ENCODE results near the gene TOB1. TPM values are rescaled to one million over a fixed set of nuclear protein-coding genes. Genes with fewer than 3 reads are reported as not detected.

Gene TOB1
- total RNA-seq, 4 donors from 2014 or later, result 28.1 to 46.4 (median 31.1) TPM

DNA sequence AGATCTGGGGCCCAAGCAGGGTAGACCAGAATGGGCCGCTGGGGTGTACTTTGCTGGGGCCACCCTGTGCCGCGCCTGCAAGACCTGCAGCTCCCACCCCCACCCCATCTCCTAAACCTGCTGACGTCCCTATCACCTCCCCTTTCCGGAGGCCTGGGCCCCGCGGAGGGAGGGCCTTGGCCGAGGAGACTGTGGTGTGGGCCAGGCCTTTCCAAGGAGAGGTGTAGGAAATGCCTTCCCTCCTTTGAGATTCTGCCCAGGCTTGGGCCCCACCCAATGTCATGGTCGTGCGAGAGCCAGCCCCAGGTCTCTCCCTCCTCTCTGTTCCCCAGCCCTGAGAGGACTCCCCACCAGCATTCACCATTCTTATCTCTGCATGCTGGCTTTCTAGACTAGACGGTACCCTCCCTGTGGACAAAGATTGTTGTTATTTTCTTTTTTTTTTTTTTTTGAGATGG is 34.7 kb downstream of the TOB1 start:
- 62 to 69% methylated on average over 11 of the region's 11 CpGs for WGBS, 2 donors
- no peaks in the 10 kb centered on the region for H3K27me3 ChIP-seq
- peaks cover 15 to 32% of the 10 kb centered on the region in 2 donors for H3K4me1 ChIP-seq
- no peak for TF ChIP-seq POLR2A (IDR thresholded peaks at IDR 0.05)
- TF ChIP-seq, protein P1, sequence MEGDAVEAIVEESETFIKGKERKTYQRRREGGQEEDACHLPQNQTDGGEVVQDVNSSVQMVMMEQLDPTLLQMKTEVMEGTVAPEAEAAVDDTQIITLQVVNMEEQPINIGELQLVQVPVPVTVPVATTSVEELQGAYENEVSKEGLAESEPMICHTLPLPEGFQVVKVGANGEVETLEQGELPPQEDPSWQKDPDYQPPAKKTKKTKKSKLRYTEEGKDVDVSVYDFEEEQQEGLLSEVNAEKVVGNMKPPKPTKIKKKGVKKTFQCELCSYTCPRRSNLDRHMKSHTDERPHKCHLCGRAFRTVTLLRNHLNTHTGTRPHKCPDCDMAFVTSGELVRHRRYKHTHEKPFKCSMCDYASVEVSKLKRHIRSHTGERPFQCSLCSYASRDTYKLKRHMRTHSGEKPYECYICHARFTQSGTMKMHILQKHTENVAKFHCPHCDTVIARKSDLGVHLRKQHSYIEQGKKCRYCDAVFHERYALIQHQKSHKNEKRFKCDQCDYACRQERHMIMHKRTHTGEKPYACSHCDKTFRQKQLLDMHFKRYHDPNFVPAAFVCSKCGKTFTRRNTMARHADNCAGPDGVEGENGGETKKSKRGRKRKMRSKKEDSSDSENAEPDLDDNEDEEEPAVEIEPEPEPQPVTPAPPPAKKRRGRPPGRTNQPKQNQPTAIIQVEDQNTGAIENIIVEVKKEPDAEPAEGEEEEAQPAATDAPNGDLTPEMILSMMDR (IDR thresholded peaks at IDR 0.05), result no peak
- intact Hi-C loops (cut with DNase I), result loop anchor here (5.0 kb wide), 1 partner anchor 209 kb away; no protein-coding TSS in a partner anchor
- no peak overlapping the region for H3K27ac ChIP-seq
- H3K4me3 ChIP-seq (replicated peaks in 1 of 3), result no peak overlapping the region
- no peak for DNase-seq
- H3K9me3 ChIP-seq, result no peaks in the 10 kb centered on the region
- H3K36me3 ChIP-seq, result no peaks in the 10 kb centered on the region

DNA sequence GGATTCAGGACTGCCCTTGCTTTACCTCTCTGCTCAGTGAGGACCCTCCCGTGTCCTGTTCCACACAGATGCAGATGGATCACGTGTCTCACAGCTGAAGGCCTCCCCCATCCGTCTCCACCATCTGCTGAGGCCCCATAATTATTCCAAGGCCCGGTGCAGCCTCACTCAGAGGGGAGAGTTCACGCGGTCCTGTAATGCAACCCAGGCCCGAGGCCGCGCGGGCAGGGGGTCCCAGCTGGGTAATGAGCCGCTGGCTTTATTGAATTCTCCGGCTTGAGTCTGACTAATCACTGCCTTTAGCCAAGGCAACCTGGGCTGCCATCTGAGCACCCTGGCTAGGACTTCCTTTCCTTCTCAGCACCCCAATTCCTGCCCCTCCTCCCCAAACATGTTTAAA is 35.2 kb downstream of the TOB1 start:
- WGBS, 2 donors, result 88 to 91% methylated on average over 5 to 12 of the region's 12 CpGs
- no peaks in the 10 kb centered on the region for H3K27me3 ChIP-seq
- H3K9me3 ChIP-seq, result no peaks in the 10 kb centered on the region
- H3K4me3 ChIP-seq (replicated peaks in 1 of 3), result no peak overlapping the region
- no peak overlapping the region for H3K27ac ChIP-seq
- intact Hi-C loops (cut with DNase I), result loop anchor here (5.0 kb wide), 1 partner anchor 209 kb away; no protein-coding TSS in a partner anchor
- no peaks in the 10 kb centered on the region for H3K36me3 ChIP-seq
- no peak for DNase-seq
- TF ChIP-seq, protein P1 (IDR thresholded peaks at IDR 0.05), result no peak
- TF ChIP-seq POLR2A (IDR thresholded peaks at IDR 0.05), result no peak
- peaks cover 15 to 32% of the 10 kb centered on the region in 2 donors for H3K4me1 ChIP-seq

DNA sequence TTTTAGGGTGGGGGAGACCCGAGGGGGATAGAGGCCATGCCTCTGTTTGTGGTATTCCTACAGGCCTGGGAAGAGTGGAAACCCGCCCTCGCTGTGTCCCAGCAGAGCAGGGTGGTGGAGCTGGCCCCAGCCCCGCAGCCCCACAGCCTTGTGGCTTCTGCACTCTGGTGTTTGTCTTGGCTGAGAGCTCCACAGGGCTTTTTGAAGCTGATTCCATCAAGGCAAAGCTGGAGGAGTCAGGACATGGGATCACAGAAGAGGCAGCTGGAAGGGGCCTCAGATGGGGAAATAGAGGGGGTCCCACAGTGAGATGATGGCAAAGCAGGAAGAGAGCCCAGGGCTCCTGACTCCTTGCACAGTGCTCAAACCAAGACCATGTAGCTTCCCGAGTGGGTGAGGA is 35.8 kb downstream of the TOB1 start:
- WGBS, 2 donors, result 68 to 77% methylated on average over 5 of the region's 5 CpGs

DNA sequence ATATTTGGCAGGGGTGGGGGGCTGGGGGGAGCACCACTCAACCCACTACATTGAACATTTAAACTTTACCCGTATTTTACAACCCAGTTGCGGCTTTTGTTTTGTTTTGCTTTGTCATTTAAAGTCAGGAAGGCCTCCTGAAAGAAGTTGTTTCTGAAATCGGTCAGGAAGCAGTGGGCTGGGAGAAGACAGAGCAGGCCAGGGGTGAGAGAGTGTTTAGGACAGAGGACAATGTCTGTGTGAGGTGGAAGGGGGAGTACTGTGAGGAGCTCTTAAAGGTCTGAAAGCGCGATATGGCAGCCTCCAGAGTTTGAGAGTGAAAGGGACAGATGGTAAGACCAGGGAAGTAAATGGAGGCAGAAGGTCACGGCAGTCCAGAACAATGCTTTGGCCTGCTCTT is 36.8 kb downstream of the TOB1 start:
- no peaks in the 10 kb centered on the region for H3K9me3 ChIP-seq
- intact Hi-C loops (cut with DNase I), result no loop called here
- 82 to 85% methylated on average over 6 of the region's 6 CpGs for WGBS, 2 donors
- peaks cover 10 to 16% of the 10 kb centered on the region in 2 donors for H3K4me1 ChIP-seq
- TF ChIP-seq, protein P1 (IDR thresholded peaks at IDR 0.05), result no peak
- H3K27me3 ChIP-seq, result no peaks in the 10 kb centered on the region
- no peak overlapping the region for H3K4me3 ChIP-seq (replicated peaks in 1 of 3)
- DNase-seq, result no peak
- H3K36me3 ChIP-seq, result no peaks in the 10 kb centered on the region
- peak overlapping the region in 2 of 3 donors; percentile 61 to 77 for H3K27ac ChIP-seq

More for the DNA sequence above, 35.8 kb downstream of the TOB1 start:
- no peaks in the 10 kb centered on the region for H3K9me3 ChIP-seq
- H3K27ac ChIP-seq, result no peak overlapping the region
- no peak for DNase-seq
- no peak overlapping the region for H3K4me3 ChIP-seq (replicated peaks in 1 of 3)
- intact Hi-C loops (cut with DNase I), result loop anchor here (5.0 kb wide), 1 partner anchor 208 kb away; no protein-coding TSS in a partner anchor
- no peaks in the 10 kb centered on the region for H3K36me3 ChIP-seq
- peaks cover 13 to 26% of the 10 kb centered on the region in 2 donors for H3K4me1 ChIP-seq
- no peak for TF ChIP-seq POLR2A (IDR thresholded peaks at IDR 0.05)
- TF ChIP-seq, protein P1 (IDR thresholded peaks at IDR 0.05), result no peak
- H3K27me3 ChIP-seq, result no peaks in the 10 kb centered on the region

DNA sequence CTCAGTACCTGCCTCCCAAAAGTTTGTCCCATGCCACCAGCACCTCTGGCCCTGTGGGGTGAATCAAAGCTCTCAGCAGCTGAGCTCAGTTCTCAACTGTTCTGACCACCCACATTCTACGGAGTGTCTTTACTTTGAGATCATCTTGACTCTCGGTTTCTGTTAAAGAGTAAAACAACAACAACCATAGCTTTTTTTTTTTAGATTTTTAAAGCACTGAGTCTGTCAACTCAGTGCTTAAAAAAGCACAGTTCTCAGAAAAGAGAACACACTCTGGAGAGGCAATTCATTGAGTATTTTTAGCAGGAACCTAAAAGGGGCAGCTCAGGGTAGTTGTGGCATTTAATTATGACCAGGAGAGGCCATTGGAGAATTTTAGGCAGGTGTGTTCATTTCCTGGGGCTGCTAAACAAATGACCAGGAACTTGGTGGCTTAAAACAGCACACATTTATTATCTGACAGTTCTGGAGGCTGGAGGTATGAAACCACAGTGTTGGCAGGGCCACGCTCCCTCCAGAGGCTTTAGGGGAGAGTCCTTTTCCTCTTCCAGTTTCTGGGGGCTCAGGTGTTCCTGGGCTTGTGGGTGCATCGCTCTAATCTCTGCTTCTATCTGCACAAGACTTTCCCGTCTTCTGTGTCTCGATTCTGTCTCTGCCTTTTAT is 37.5 kb downstream of the TOB1 start:
- Histone ChIP-seq H3K4me3 (replicated peaks in 1 of 3) (no peak overlapping the region), H3K9me3 (no peaks in the 10 kb centered on the region), H3K27me3 (no peaks in the 10 kb centered on the region), H3K27ac (peak overlapping the region; percentile 30 to 77 (median 61)), H3K4me1 (peaks cover 10 to 16% of the 10 kb centered on the region in 2 donors), H3K36me3 (no peaks in the 10 kb centered on the region)
- TF ChIP-seq, protein P1 (IDR thresholded peaks at IDR 0.05), result no peak
- no peak for TF ChIP-seq POLR2A (IDR thresholded peaks at IDR 0.05)
- 68 to 69% methylated on average over 6 of the region's 6 CpGs for WGBS, 2 donors
- DNase-seq, result no peak
- intact Hi-C loops (cut with DNase I), result no loop called here
